GM21723 (cell line): Measurements from ENCODE around the gene SNX13.

Experiments
- ATAC-seq: cut with Tn5 transposase; IDR thresholded peaks from one replicate; pipeline ENCODE4 v1.9.1; 2021; ENCODE audit warnings: mild to moderate bottlenecking, moderate library complexity; ENCODE audit not compliant: unreplicated experiment

Gene SNX13

GRCh38 chr7:17786314-17786852, 153.9 kb downstream of the SNX13 start:
- ATAC-seq, result no peak

- no peak for ATAC-seq
Measured at GRCh38 chr7:17782216-17782549, 158.1 kb downstream of the SNX13 start.

GRCh38 chr7:17781491-17782215, 158.6 kb downstream of the SNX13 start:
- ATAC-seq, result no peak

GRCh38 chr7:17779381-17779780, 160.9 kb downstream of the SNX13 start:
- no peak for ATAC-seq

- no peak for ATAC-seq
Measured at GRCh38 chr7:17774716-17775288, 165.5 kb downstream of the SNX13 start.

GRCh38 chr7:17774248-17774647, 166.0 kb downstream of the SNX13 start:
- ATAC-seq, result no peak

GRCh38 chr7:17773289-17773626, 167.0 kb downstream of the SNX13 start:
- no peak for ATAC-seq

- ATAC-seq, result no peak
Measured at GRCh38 chr7:17772581-17773288, 167.6 kb downstream of the SNX13 start.

- no peak for ATAC-seq
Measured at GRCh38 chr7:17771901-17772408, 168.3 kb downstream of the SNX13 start.

GRCh38 chr7:17770710-17771375, 169.5 kb downstream of the SNX13 start:
- no peak for ATAC-seq

GRCh38 chr7:17769918-17770317, 170.4 kb downstream of the SNX13 start:
- ATAC-seq, result peak; percentile 73

GRCh38 chr7:17758008-17758407, 182.3 kb downstream of the SNX13 start:
- no peak for ATAC-seq

GRCh38 chr7:17746020-17746530, 194.2 kb downstream of the SNX13 start:
- ATAC-seq, result no peak

GRCh38 chr7:17745610-17746009, 194.7 kb downstream of the SNX13 start:
- ATAC-seq, result no peak

GRCh38 chr7:17743316-17743715, 197.0 kb downstream of the SNX13 start:
- no peak for ATAC-seq

GRCh38 chr7:17741426-17741825, 198.9 kb downstream of the SNX13 start:
- ATAC-seq, result no peak
